Chondrocyte (in vitro differentiated cells): ENCODE results near the gene TEF. TPM values are rescaled to one million over a fixed set of nuclear protein-coding genes. Genes with fewer than 3 reads are reported as not detected.

Source experiments
- DNase-seq: peaks from one replicate; pipeline ENCODE4 v3.0.0; 2021; ENCODE audit warnings: mixed read lengths, low spot score
- H3K27ac Mint-ChIP-seq: one replicate; pipeline ENCODE4 v1.8.0; 2021; ENCODE audit warnings: mild to moderate bottlenecking, moderate library complexity, mixed read lengths; ENCODE audit not compliant: unreplicated experiment
- H3K27me3 Mint-ChIP-seq: 2 replicates; pipeline ENCODE4 v1.8.0; 2021; ENCODE audit warnings: low read depth, mixed read lengths
- H3K36me3 Mint-ChIP-seq: 2 replicates; pipeline ENCODE4 v1.8.0; 2021; ENCODE audit warnings: low read depth, mixed read lengths
- H3K4me1 Mint-ChIP-seq: 2 replicates; pipeline ENCODE4 v1.8.0; 2021; ENCODE audit warnings: low read depth, mild to moderate bottlenecking, mixed read lengths
- H3K4me3 Mint-ChIP-seq: one replicate; pipeline ENCODE4 v1.8.0; 2021; ENCODE audit warnings: mild to moderate bottlenecking, moderate library complexity, mixed read lengths; ENCODE audit not compliant: unreplicated experiment
- H3K9me3 Mint-ChIP-seq: 2 replicates; pipeline ENCODE4 v1.8.0; 2021; ENCODE audit warnings: low read depth, mixed read lengths
- total RNA-seq: library from RNA; stranded (reverse); gene quantifications from 3 replicates; pipeline ENCODE4 v1.2.1, GENCODE V29; 2021
- TF ChIP-seq, protein P1 (sequence below): fragments of 200-600 bp; sonication (generic); IDR thresholded peaks from 2 replicates; pipeline ENCODE4 v1.5.0; 2021; ENCODE audit warnings: antibody characterized with exemption, mild to moderate bottlenecking, moderate library complexity

Gene TEF
- total RNA-seq, 1 donor from 2014 or later, result 3.2 TPM

- no peak overlapping the region for H3K27ac Mint-ChIP-seq
- no peak overlapping the region for H3K4me3 Mint-ChIP-seq
- TF ChIP-seq, protein P1, sequence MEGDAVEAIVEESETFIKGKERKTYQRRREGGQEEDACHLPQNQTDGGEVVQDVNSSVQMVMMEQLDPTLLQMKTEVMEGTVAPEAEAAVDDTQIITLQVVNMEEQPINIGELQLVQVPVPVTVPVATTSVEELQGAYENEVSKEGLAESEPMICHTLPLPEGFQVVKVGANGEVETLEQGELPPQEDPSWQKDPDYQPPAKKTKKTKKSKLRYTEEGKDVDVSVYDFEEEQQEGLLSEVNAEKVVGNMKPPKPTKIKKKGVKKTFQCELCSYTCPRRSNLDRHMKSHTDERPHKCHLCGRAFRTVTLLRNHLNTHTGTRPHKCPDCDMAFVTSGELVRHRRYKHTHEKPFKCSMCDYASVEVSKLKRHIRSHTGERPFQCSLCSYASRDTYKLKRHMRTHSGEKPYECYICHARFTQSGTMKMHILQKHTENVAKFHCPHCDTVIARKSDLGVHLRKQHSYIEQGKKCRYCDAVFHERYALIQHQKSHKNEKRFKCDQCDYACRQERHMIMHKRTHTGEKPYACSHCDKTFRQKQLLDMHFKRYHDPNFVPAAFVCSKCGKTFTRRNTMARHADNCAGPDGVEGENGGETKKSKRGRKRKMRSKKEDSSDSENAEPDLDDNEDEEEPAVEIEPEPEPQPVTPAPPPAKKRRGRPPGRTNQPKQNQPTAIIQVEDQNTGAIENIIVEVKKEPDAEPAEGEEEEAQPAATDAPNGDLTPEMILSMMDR, result no peak
- H3K4me1 Mint-ChIP-seq, result no peaks in the 10 kb centered on the region
- no peaks in the 10 kb centered on the region for H3K9me3 Mint-ChIP-seq
- peaks cover 19% of the 10 kb centered on the region for H3K36me3 Mint-ChIP-seq
- DNase-seq, result no peak
- H3K27me3 Mint-ChIP-seq, result no peaks in the 10 kb centered on the region
Measured at GRCh38 chr22:41334951-41335635, 46.6 kb upstream of the TEF start.

DNA sequence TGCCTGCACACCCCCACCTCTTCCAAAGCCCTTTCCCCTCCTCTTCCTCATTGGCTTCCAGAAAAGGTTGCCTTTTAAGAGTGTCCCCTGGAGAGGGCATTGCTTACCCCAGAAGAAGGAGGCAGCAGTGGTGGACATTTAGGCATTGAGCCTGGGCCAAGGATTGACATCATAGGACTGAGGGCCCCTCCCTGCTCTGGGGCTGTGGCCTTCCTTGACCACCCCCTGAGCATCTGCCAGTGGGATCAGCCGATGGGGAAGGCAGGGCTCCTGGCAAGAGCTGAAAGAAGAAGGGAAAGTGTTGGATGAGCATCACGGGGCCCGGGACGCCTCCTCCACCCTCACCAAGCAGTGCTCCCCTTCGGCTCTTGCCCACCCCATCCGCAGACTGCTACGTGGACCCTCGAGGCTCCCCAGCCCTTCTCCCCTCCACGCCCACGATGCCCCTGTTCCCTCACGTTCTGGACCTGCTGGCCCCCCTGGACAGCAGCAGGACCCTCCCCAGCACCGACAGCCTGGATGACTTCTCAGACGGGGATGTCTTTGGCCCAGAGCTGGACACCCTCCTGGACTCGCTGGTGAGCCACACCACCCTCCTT, 43.0 kb upstream of the TEF start:
- Mint-ChIP-seq H3K36me3 (peaks cover 12% of the 10 kb centered on the region), H3K4me3 (no peak overlapping the region), H3K4me1 (no peaks in the 10 kb centered on the region), H3K27me3 (no peaks in the 10 kb centered on the region), H3K9me3 (no peaks in the 10 kb centered on the region), H3K27ac (no peak overlapping the region)
- DNase-seq, result no peak
- TF ChIP-seq, protein P1, result no peak

- no peaks in the 10 kb centered on the region for H3K27me3 Mint-ChIP-seq
- H3K36me3 Mint-ChIP-seq, result peaks cover 17% of the 10 kb centered on the region
- no peak for DNase-seq
- H3K4me3 Mint-ChIP-seq, result no peak overlapping the region
- H3K9me3 Mint-ChIP-seq, result no peaks in the 10 kb centered on the region
- H3K4me1 Mint-ChIP-seq, result no peaks in the 10 kb centered on the region
- H3K27ac Mint-ChIP-seq, result no peak overlapping the region
- TF ChIP-seq, protein P1, result no peak
Measured at GRCh38 chr22:41339823-41340222, 41.9 kb upstream of the TEF start.

GRCh38 chr22:41340357-41340756, 41.4 kb upstream of the TEF start:
- peaks cover 14% of the 10 kb centered on the region for H3K36me3 Mint-ChIP-seq
- no peak for DNase-seq
- no peak overlapping the region for H3K4me3 Mint-ChIP-seq
- TF ChIP-seq, protein P1, result no peak
- H3K27me3 Mint-ChIP-seq, result no peaks in the 10 kb centered on the region
- no peaks in the 10 kb centered on the region for H3K4me1 Mint-ChIP-seq
- no peaks in the 10 kb centered on the region for H3K9me3 Mint-ChIP-seq
- H3K27ac Mint-ChIP-seq, result no peak overlapping the region

- Mint-ChIP-seq H3K4me1 (no peaks in the 10 kb centered on the region), H3K9me3 (no peaks in the 10 kb centered on the region), H3K27ac (no peak overlapping the region), H3K27me3 (no peaks in the 10 kb centered on the region), H3K36me3 (peaks cover 12% of the 10 kb centered on the region), H3K4me3 (no peak overlapping the region)
- TF ChIP-seq, protein P1, result no peak
- DNase-seq, result no peak
Measured at GRCh38 chr22:41341012-41341411, 40.7 kb upstream of the TEF start.
